IMR-90 (cell line): ENCODE data around the gene KCNAB1. TPM values are rescaled to one million over a fixed set of nuclear protein-coding genes. Genes with fewer than 3 reads are reported as not detected.

ENCODE experiments used
- ATAC-seq: fragments of 200-7000 bp; cut with Tn5 transposase; 2 replicates; pipeline ENCODE4 v1.9.1; 2020; ENCODE audit warnings: low read depth, mild to moderate bottlenecking, moderate library complexity
- BruUV-seq: library from RNA; stranded (reverse); fragments of 400-500 nt; replicated peaks from 2 replicates; lab custom pipeline; 2021; lab: Mats Ljungman, UMichigan
- CTCF ChIA-PET: fragments of 300-600 bp; formaldehyde crosslinking; extraction: SDS; loops from one replicate; lab custom pipeline; 2021; ENCODE audit warnings: antibody characterized with exemption; lab: Yijun Ruan, JAX
- POLR2A ChIA-PET: fragments of 300-600 bp; sonication (Branson Sonifier 250); formaldehyde crosslinking; loops from one replicate; lab custom pipeline; 2022; ENCODE audit warnings: antibody characterized with exemption; ENCODE audit not compliant: unreplicated experiment; lab: Charles Lee
- DNase-seq: peaks from one replicate; pipeline ENCODE4 v3.0.0; 2013
- H2AFZ ChIP-seq: replicated peaks from 2 replicates; pipeline ENCODE3; 2013; ENCODE audit warnings: low read length, mild to moderate bottlenecking; ENCODE audit not compliant: poor library complexity
- H2AK5ac ChIP-seq: 2 replicates; pipeline ENCODE4 v1.6.1; 2013; ENCODE audit warnings: low read depth, low read length, inconsistent platforms
- H2AK9ac ChIP-seq: replicated peaks from 2 replicates; pipeline ENCODE3; 2013; ENCODE audit warnings: mild to moderate bottlenecking, low read depth, low read length, moderate library complexity; ENCODE audit not compliant: poor library complexity
- H2BK120ac ChIP-seq: 2 replicates; pipeline ENCODE4 v1.6.1; 2013; ENCODE audit warnings: low read depth, low read length, inconsistent platforms
- H2BK15ac ChIP-seq: 3 replicates; pipeline ENCODE4 v1.6.1; 2013; ENCODE audit warnings: low read depth, low read length, inconsistent platforms
- H2BK20ac ChIP-seq: 2 replicates; pipeline ENCODE4 v1.6.1; 2013; ENCODE audit warnings: low read depth, mild to moderate bottlenecking, inconsistent platforms, low read length, moderate library complexity
- H2BK5ac ChIP-seq: 2 replicates; pipeline ENCODE4 v1.6.1; 2013; ENCODE audit warnings: mild to moderate bottlenecking, low read depth, low read length, inconsistent platforms; ENCODE audit not compliant: poor library complexity, severe bottlenecking
- H3K14ac ChIP-seq: replicated peaks from 2 replicates; pipeline ENCODE4 v1.6.1; 2013; ENCODE audit warnings: low read depth, low read length, inconsistent platforms
- H3K18ac ChIP-seq: 2 replicates; pipeline ENCODE4 v1.6.1; 2013; ENCODE audit warnings: low read depth, low read length, control low read depth
- H3K23ac ChIP-seq: 2 replicates; pipeline ENCODE4 v1.6.1; 2013; ENCODE audit warnings: low read depth, low read length, inconsistent platforms
- H3K27ac ChIP-seq: 2 replicates; pipeline ENCODE4 v1.5.1; 2013; ENCODE audit warnings: mild to moderate bottlenecking, control low read depth, low read length; ENCODE audit not compliant: insufficient read depth
- H3K27me3 ChIP-seq: 2 replicates; pipeline ENCODE4 v1.6.1; 2013; ENCODE audit warnings: low read length; ENCODE audit not compliant: control insufficient read depth, insufficient read depth
- H3K36me3 ChIP-seq: 2 replicates; pipeline ENCODE4 v1.6.1; 2013; ENCODE audit warnings: low read length, mixed read lengths; ENCODE audit not compliant: control insufficient read depth, insufficient read depth
- H3K4ac ChIP-seq: 2 replicates; pipeline ENCODE4 v1.6.1; 2013; ENCODE audit warnings: low read depth, low read length, inconsistent platforms
- H3K4me1 ChIP-seq: 2 replicates; pipeline ENCODE4 v1.6.1; 2013; ENCODE audit warnings: low read length, mixed read lengths; ENCODE audit not compliant: control insufficient read depth, insufficient read depth
- H3K4me2 ChIP-seq: 2 replicates; pipeline ENCODE4 v1.6.1; 2013; ENCODE audit warnings: low read depth, mild to moderate bottlenecking, control low read depth, low read length, moderate library complexity
- H3K4me3 ChIP-seq: 2 replicates; pipeline ENCODE4 v1.5.1; 2013; ENCODE audit warnings: low read depth, mild to moderate bottlenecking, control low read depth, low read length, moderate library complexity; ENCODE audit not compliant: insufficient read depth
- H3K56ac ChIP-seq: 2 replicates; pipeline ENCODE4 v1.6.1; 2013; ENCODE audit warnings: low read length, inconsistent platforms; ENCODE audit not compliant: insufficient read depth; ENCODE audit errors: extremely low read depth
- H3K79me1 ChIP-seq, 2 experiments: 2 replicates each; pipeline ENCODE4 v1.6.1; 2013; ENCODE audit warnings: low read length in 2 of 2, inconsistent platforms in 1 of 2, low read depth in 1 of 2
- H3K9ac ChIP-seq: 2 replicates; pipeline ENCODE4 v1.6.1; 2013; ENCODE audit warnings: low read depth, low read length, control low read depth
- H3K9me1 ChIP-seq: 2 replicates; pipeline ENCODE4 v1.6.1; 2013; ENCODE audit warnings: low read length, inconsistent platforms; ENCODE audit not compliant: insufficient read depth
- H3K9me3 ChIP-seq: 2 replicates; pipeline ENCODE4 v1.6.1; 2013; ENCODE audit warnings: low read length; ENCODE audit not compliant: control insufficient read depth, insufficient read depth
- H4K20me1 ChIP-seq: 2 replicates; pipeline ENCODE4 v1.6.1; 2013; ENCODE audit warnings: low read length, inconsistent platforms; ENCODE audit not compliant: insufficient read depth
- H4K5ac ChIP-seq: 2 replicates; pipeline ENCODE4 v1.6.1; 2013; ENCODE audit warnings: mild to moderate bottlenecking, low read depth, low read length, control low read depth
- H4K8ac ChIP-seq, 2 experiments: 2 replicates each; pipeline ENCODE4 v1.6.1; 2013; ENCODE audit warnings: low read depth in 2 of 2, low read length in 2 of 2, control low read depth in 1 of 2, inconsistent platforms in 1 of 2
- H4K91ac ChIP-seq: 2 replicates; pipeline ENCODE4 v1.6.1; 2013; ENCODE audit warnings: low read depth, low read length, inconsistent platforms; ENCODE audit not compliant: insufficient read depth
- CHD1 ChIP-seq: IDR thresholded peaks from 2 replicates; pipeline ENCODE4 v1.6.1; 2012; ENCODE audit warnings: low read depth, low read length, improper control_type of control experiment
- WGBS, 2 experiments: methylation state at CpG; one replicate each; pipeline versions ENCODE4 v1.1.5 to v1.1.7; 2013; ENCODE audit warnings: missing lambda C conversion rate in 2 of 2; ENCODE audit not compliant: insufficient read length in 1 of 2; ENCODE audit errors: extremely low coverage in 2 of 2; 5-methylcytosine and 5-hydroxymethylcytosine counted together
- dilution Hi-C: fragments of 300-500 bp; cut with HindIII; formaldehyde crosslinking; loops from one replicate; pipeline ENCODE4 v1.14.3; 2018; ENCODE audit warnings: low sequenced_read_pairs; ENCODE audit not compliant: unreplicated experiment
- in situ Hi-C: fragments of 300-500 bp; cut with MboI; formaldehyde crosslinking; loops from 3 replicates; pipeline ENCODE4 v1.14.3; 2019; ENCODE audit warnings: low sequenced_read_pairs, inconsistent platforms, mixed read lengths
- intact Hi-C: fragments of 100-400 bp; cut with micrococcal nuclease; formaldehyde crosslinking; loops from 2 replicates; pipeline ENCODE4 v1.10.0; 2022
- polyA plus RNA-seq, 3 experiments: library from polyadenylated mRNA; depleted of rRNA; stranded (reverse); fragments of >200 nt; gene quantifications; 2 replicates each; pipeline ENCODE4 v1.2.3, GENCODE V29; 2012; ENCODE audit warnings: low replicate concordance in 1 of 3
- total RNA-seq: library from RNA; depleted of rRNA; stranded (reverse); fragments of >200 nt; gene quantifications from 2 replicates; pipeline ENCODE4 v1.2.3, GENCODE V29; 2012

Gene KCNAB1
- total and polyA plus RNA-seq, 2 of the 4 experiments (the other 2 are of a cell fraction), result under 0.01 to 0.07 TPM

DNA sequence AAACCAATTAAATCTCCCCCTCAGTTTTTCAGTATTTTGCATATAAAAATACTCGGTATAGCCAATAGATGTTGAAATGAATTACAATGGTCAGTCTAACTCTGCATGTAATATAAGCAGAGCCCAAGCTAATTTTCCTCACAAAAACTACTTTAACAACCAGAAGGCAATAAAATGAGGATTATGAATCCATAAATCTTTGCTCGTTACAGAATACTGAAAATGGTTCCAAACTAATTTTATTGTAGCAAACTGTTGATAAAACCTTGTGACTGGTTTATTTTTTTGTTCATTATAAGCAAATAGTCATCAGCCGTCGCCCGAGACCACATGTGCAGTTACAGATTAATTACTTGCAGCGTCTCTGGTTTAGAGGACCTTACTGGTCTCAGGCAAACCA is 251.3 kb downstream of the KCNAB1 start:
- no peaks in the 10 kb centered on the region for H4K20me1 ChIP-seq
- in situ Hi-C loops (no loop called here), dilution Hi-C loops (no loop called here), intact Hi-C loops (no loop called here)
- H3K4ac ChIP-seq, result no peak overlapping the region
- POLR2A ChIA-PET, result no interaction called here
- no peak overlapping the region for H2BK20ac ChIP-seq
- H3K18ac ChIP-seq, result no peak overlapping the region
- H3K4me2 ChIP-seq, result no peak overlapping the region
- CTCF ChIA-PET, result no interaction called here
- no peak overlapping the region for H3K14ac ChIP-seq
- DNase-seq, result no peak
- H3K79me1 ChIP-seq, result no peaks in the 10 kb centered on the region
- H3K9me1 ChIP-seq, result no peaks in the 10 kb centered on the region
- no peaks in the 10 kb centered on the region for H3K9me3 ChIP-seq
- H3K4me1 ChIP-seq, result no peaks in the 10 kb centered on the region
- H2BK5ac ChIP-seq, result no peak overlapping the region
- no peak overlapping the region for H3K9ac ChIP-seq
- H4K5ac ChIP-seq, result no peak overlapping the region
- H4K8ac ChIP-seq, result no peak overlapping the region
- H2BK120ac ChIP-seq, result no peak overlapping the region
- no peak overlapping the region for H3K4me3 ChIP-seq
- H3K56ac ChIP-seq, result no peak overlapping the region
- WGBS, 2 experiments, result no CpG with 5 or more reads among the region's 6 CpGs
- ATAC-seq, result no peak
- BruUV-seq, result no TSS peak
- TF ChIP-seq CHD1, result no peak
- H3K23ac ChIP-seq, result no peak overlapping the region
- H3K27ac ChIP-seq, result no peak overlapping the region
- no peaks in the 10 kb centered on the region for H3K36me3 ChIP-seq
- H2AK5ac ChIP-seq, result no peak overlapping the region
- no peak overlapping the region for H2AFZ ChIP-seq
- H3K27me3 ChIP-seq, result peaks cover 2% of the 10 kb centered on the region; the same call in 1 of the 2 replicates
- no peak overlapping the region for H4K91ac ChIP-seq
- H2AK9ac ChIP-seq, result no peak overlapping the region
- no peak overlapping the region for H2BK15ac ChIP-seq
